Parathyroid adenoma (tissue), 2 donors: ENCODE results near the gene BAD.
A peak's percentile ranks its signal among the peaks of the same experiment; 100 is the strongest.

Source experiments
- H2AFZ ChIP-seq: fragments of 300-600 bp; sonication (generic); one replicate; pipeline ENCODE4 v1.7.0; 2017; ENCODE audit warnings: antibody characterized with exemption, mild to moderate bottlenecking
- H3K27ac ChIP-seq: fragments of 300-600 bp; sonication (generic); one replicate; pipeline ENCODE4 v1.7.0; 2017
- H3K27me3 ChIP-seq: fragments of 300-600 bp; sonication (generic); one replicate; pipeline ENCODE4 v1.7.0; 2017; ENCODE audit warnings: low read length; ENCODE audit not compliant: control insufficient read depth, insufficient read depth
- H3K36me3 ChIP-seq: fragments of 300-600 bp; sonication (generic); one replicate; pipeline ENCODE4 v1.7.0; 2017; ENCODE audit warnings: low read length; ENCODE audit not compliant: control insufficient read depth, insufficient read depth
- H3K4me1 ChIP-seq: fragments of 300-600 bp; sonication (generic); one replicate; pipeline ENCODE4 v1.7.0; 2017; ENCODE audit warnings: control low read depth
- H3K4me2 ChIP-seq: fragments of 300-600 bp; sonication (generic); one replicate; pipeline ENCODE4 v1.7.0; 2017; ENCODE audit warnings: low read length
- H3K4me3 ChIP-seq: fragments of 300-600 bp; sonication (generic); one replicate; pipeline ENCODE4 v1.7.0; 2017; ENCODE audit warnings: low read depth, low read length
- H3K79me2 ChIP-seq: fragments of 300-600 bp; sonication (generic); one replicate; pipeline ENCODE4 v1.7.0; 2017; ENCODE audit warnings: control low read depth
- H3K9ac ChIP-seq: fragments of 300-600 bp; sonication (generic); one replicate; pipeline ENCODE4 v1.7.0; 2017; ENCODE audit warnings: mild to moderate bottlenecking
- H3K9me3 ChIP-seq: fragments of 300-600 bp; sonication (generic); one replicate; pipeline ENCODE4 v1.7.0; 2017; ENCODE audit warnings: low read length; ENCODE audit not compliant: control insufficient read depth
- TF ChIP-seq, protein P1 (sequence below): fragments of 300-600 bp; sonication (generic); IDR thresholded peaks from one replicate; pipeline ENCODE4 v1.7.0; 2017; ENCODE audit warnings: antibody characterized with exemption, mild to moderate bottlenecking
- donor health status: primary hyperparathyroidism.

The BAD gene

DNA sequence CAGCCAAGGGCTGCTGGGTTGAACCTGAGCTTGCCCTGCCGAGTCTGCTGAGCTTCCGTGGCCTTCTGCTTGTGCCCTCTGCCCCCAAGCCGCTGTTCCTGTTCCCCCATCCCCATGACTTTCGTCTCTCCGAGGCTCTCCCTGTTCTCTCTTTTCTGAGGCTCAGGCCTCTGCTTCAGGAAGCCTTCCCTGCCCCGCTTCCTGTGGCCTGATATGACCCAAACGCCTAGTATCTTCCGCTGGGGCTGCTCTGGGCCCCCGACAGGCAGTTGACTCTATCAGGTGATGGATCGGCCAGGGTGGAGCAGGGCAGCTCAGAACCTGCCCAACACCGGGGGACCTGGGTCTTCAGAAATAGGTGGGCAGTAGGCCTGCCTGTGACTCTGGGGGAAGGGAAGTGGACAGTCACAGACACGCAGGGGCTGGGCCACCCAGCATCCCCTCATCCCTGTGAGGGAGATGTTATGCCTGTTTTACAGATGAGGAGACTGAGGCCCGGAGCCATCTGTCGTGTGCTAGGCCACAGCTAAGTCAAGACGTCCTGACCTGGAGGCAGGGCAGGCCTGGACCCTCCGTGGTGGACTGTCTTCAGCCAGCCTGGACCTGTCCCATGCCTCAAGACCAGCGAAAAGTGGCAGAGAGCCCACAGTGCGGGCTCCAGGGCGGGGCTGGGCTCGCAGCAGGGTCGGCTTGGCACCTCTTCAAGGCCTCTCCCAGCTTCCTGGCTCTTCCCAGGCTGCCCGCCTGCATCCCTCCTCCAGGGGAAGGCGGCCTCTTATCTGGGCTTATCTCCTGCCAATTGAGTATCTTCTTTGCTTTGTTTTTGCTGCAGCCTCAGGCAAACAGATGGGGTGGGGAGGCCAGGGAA, 16.2 kb downstream of the BAD start:
- no peaks in the 10 kb centered on the region for H3K36me3 ChIP-seq

DNA sequence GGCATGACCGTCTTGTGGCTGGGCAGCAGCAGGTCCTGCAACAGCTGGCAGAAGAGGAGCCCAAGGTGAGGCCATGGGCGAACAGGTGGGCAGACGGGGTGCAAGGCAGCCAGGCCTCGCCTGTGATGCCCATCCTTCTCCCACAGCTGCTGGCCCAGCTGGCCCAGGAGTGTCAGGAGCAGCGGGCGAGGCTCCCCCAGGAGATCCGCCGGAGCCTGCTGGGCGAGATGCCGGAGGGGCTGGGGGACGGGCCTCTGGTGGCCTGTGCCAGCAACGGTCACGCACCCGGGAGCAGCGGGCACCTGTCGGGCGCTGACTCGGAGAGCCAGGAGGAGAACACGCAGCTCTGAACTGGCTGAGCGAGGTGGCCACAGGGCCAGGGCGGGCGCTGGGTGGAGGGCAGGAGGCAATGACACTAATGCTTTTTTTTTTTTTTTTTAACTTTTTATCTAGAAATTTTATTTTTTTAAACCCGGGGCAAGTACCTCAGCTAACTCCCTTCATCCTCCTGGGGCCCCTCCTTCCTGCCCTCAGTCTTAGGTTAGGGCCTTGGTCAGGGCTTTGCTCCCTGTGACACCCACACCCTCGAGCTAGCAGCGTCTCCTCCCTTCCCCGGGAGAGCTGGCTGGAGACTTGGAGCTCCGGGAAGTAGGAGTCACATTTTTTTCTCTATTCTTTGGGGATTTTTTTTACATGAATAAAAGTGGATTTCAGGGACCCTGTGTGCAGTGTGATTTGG, 17.1 kb downstream of the BAD start:
- Histone ChIP-seq H3K36me3 (no peaks in the 10 kb centered on the region), H3K27me3 (no peaks in the 10 kb centered on the region), H3K9me3 (no peaks in the 10 kb centered on the region), H3K27ac (peak overlapping the region; percentile 97), H3K79me2 (no peaks in the 10 kb centered on the region), H3K9ac (no peak overlapping the region), H3K4me3 (peak overlapping the region; percentile 83), H2AFZ (peak overlapping the region; percentile 5), H3K4me2 (peak overlapping the region; percentile 91), H3K4me1 (peaks cover 10% of the 10 kb centered on the region)
- TF ChIP-seq, protein P1, sequence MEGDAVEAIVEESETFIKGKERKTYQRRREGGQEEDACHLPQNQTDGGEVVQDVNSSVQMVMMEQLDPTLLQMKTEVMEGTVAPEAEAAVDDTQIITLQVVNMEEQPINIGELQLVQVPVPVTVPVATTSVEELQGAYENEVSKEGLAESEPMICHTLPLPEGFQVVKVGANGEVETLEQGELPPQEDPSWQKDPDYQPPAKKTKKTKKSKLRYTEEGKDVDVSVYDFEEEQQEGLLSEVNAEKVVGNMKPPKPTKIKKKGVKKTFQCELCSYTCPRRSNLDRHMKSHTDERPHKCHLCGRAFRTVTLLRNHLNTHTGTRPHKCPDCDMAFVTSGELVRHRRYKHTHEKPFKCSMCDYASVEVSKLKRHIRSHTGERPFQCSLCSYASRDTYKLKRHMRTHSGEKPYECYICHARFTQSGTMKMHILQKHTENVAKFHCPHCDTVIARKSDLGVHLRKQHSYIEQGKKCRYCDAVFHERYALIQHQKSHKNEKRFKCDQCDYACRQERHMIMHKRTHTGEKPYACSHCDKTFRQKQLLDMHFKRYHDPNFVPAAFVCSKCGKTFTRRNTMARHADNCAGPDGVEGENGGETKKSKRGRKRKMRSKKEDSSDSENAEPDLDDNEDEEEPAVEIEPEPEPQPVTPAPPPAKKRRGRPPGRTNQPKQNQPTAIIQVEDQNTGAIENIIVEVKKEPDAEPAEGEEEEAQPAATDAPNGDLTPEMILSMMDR = no peak

More for the DNA sequence above, 16.2 kb downstream of the BAD start:
- H3K4me2 ChIP-seq = peak overlapping the region; percentile 91
- no peaks in the 10 kb centered on the region for H3K9me3 ChIP-seq
- peaks cover 10% of the 10 kb centered on the region for H3K4me1 ChIP-seq
- no peaks in the 10 kb centered on the region for H3K27me3 ChIP-seq
- peak overlapping the region; percentile 5 for H2AFZ ChIP-seq
- peak overlapping the region; percentile 83 for H3K4me3 ChIP-seq
- H3K27ac ChIP-seq = peak overlapping the region; percentile 97
- no peaks in the 10 kb centered on the region for H3K79me2 ChIP-seq
- TF ChIP-seq, protein P1 = no peak
- H3K9ac ChIP-seq = no peak overlapping the region

DNA sequence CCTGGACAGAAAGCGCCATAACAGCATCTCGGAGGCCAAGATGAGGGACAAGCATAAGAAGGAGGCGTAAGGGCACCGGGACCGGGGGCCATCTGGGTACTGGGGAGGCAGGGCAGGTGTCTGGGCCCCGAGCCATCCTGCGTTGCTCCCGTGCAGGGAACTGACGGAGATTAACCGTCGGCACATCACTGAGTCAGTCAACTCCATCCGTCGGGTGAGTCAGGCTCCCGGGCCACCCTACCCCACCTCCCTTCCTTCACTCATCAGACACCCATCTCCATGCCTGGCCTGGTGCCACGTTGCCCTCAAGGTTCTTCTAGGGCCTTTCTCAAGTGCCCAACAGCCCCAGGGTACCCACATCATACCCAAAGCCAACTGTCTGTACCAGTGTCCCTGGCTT, 18.1 kb downstream of the BAD start:
- H3K9me3 ChIP-seq = no peaks in the 10 kb centered on the region
- no peak overlapping the region for H3K27ac ChIP-seq
- no peaks in the 10 kb centered on the region for H3K79me2 ChIP-seq
- H3K9ac ChIP-seq = no peak overlapping the region
- no peak overlapping the region for H3K4me3 ChIP-seq
- H3K27me3 ChIP-seq = no peaks in the 10 kb centered on the region
- no peak overlapping the region for H3K4me2 ChIP-seq
- H2AFZ ChIP-seq = no peak overlapping the region
- H3K4me1 ChIP-seq = peaks cover 10% of the 10 kb centered on the region
- H3K36me3 ChIP-seq = no peaks in the 10 kb centered on the region
- TF ChIP-seq, protein P1 = no peak

DNA sequence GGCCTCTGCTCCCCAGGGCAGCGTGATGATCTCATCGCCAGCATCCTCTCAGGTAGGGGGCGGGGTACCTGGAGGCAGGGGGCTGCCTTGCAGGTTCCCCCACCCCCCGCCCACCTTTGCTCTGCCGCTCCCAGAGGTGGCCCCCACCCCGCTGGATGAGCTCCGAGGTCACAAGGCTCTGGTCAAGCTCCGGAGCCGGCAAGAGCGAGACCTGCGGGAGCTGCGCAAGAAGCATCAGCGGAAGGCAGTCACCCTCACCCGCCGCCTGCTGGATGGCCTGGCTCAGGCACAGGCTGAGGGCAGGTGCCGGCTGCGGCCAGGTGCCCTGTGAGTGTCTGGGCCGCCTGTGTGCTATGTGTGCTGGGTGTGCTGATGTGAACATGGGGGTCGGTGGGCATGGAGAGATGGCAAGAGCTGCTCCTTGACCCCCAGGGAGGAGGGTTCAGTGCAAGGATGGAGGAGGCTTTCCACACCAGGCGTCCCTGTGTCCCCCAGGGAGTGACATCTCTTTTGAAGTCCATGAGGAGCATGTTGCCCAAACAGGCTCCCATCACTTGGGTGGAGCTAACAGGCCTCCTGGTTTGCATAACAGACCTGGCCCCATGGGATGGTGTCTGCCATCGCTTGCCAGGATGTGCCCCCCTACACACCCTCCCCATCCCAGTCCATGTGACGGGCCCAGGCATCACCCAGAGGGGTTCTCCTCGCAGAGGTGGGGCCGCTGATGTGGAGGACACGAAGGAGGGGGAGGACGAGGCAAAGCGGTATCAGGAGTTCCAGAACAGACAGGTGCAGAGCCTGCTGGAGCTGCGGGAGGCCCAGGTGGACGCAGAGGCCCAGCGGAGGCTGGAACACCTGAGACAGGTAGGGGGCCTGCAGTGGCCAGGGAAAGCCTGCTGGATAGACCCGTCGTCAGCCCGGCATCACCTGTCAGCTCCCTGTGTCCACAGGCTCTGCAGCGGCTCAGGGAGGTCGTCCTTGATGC, 19.0 kb downstream of the BAD start:
- Histone ChIP-seq H3K79me2 (no peaks in the 10 kb centered on the region), H3K9ac (no peak overlapping the region), H3K4me3 (no peak overlapping the region), H3K4me2 (no peak overlapping the region), H3K36me3 (no peaks in the 10 kb centered on the region), H3K4me1 (peaks cover 10% of the 10 kb centered on the region), H3K27me3 (no peaks in the 10 kb centered on the region), H3K27ac (no peak overlapping the region), H2AFZ (no peak overlapping the region), H3K9me3 (no peaks in the 10 kb centered on the region)
- TF ChIP-seq, protein P1 = no peak
